Suprapubic skin (tissue), 4 donors: Measurements from ENCODE around the gene GALR3. TPM values are rescaled to one million over a fixed set of nuclear protein-coding genes. Genes with fewer than 3 reads are reported as not detected.

Experiments used
- total RNA-seq, 4 donors: library from RNA; depleted of rRNA; stranded (reverse); fragments of >200 nt; gene quantifications; one replicate each; pipeline ENCODE4 v1.1.0, GENCODE V29; 2016

GALR3 gene
- total RNA-seq, 4 donors from 2014 or later: not detected

Other genes starting within 250 kb of the GALR3 start
- gene LGALS2, start 243.3 kb upstream of the GALR3 start, total RNA-seq: not detected
- 100 to 1,000 TPM in 1 of 4 donors, 10 to 100 TPM in 3; 52.8 to 124 (median 65.3) TPM for gene GGA1, start 214.5 kb upstream of the GALR3 start, total RNA-seq
- gene SH3BP1, start 183.7 kb upstream of the GALR3 start, total RNA-seq: 10 to 100 TPM; 57.1 to 60.7 (median 57.7) TPM
- gene PDXP, start 164.7 kb upstream of the GALR3 start, total RNA-seq: 1 to 10 TPM; 4.2 to 6.1 (median 4.9) TPM
- 100 to 1,000 TPM; 138 to 277 (median 207) TPM for gene LGALS1, start 147.7 kb upstream of the GALR3 start, total RNA-seq
- gene NOL12, start 137.0 kb upstream of the GALR3 start, total RNA-seq: 10 to 100 TPM; 29.2 to 49.8 (median 40.7) TPM
- gene TRIOBP, start 126.3 kb upstream of the GALR3 start, total RNA-seq: 10 to 100 TPM; 58.6 to 71.6 (median 64.3) TPM
- gene GCAT, start 15.4 kb upstream of the GALR3 start, total RNA-seq: 10 to 100 TPM; 11.3 to 34.5 (median 20.1) TPM
- gene ANKRD54, start 21.0 kb downstream of the GALR3 start, total RNA-seq: 10 to 100 TPM; 22.7 to 38.6 (median 32.7) TPM
- gene EIF3L, start 26.0 kb downstream of the GALR3 start, total RNA-seq: 100 to 1,000 TPM; 379 to 589 (median 576) TPM
- 100 to 1,000 TPM; 125 to 157 (median 131) TPM for gene MICALL1, start 82.9 kb downstream of the GALR3 start, total RNA-seq
- gene C22orf23, start 130.2 kb downstream of the GALR3 start, total RNA-seq: not detected
- 10 to 100 TPM; 60.1 to 66.8 (median 64.1) TPM for gene POLR2F, start 130.3 kb downstream of the GALR3 start, total RNA-seq
- gene SOX10, start 161.2 kb downstream of the GALR3 start, total RNA-seq: 10 to 100 TPM; 15.2 to 30.8 (median 20.5) TPM
- 10 to 100 TPM; 36.7 to 72.0 (median 61.5) TPM for gene PICK1, start 234.0 kb downstream of the GALR3 start, total RNA-seq